SH-SY5Y (cell line): ENCODE results near the gene GPRIN3.

Experiments used
- GATA2 ChIP-seq: IDR thresholded peaks from 2 replicates; pipeline ENCODE4 v1.6.1; 2011; ENCODE audit warnings: mild to moderate bottlenecking, low read depth, low read length
- GATA3 ChIP-seq: IDR thresholded peaks from 2 replicates; pipeline ENCODE4 v1.6.1; 2011; ENCODE audit warnings: low read depth, mild to moderate bottlenecking, low read length, moderate library complexity

DNA sequence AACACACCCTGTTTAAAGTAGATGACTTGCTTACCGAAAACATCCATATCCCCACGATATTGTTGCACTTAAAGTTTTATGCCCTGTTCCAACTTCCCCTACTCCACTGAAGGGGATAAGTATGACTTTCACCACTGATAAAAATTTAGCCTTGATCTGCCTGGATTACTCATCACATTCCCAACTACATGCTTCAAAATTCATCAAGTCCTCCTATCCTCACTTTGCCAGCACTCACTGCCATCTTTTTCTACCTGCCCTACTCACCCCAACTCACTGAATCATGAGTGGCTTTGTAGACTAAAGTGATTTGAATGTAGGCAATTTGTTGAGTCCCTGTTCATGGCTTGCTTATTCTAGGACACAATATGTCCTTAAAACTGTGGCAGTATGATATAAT is 12.2 kb upstream of the GPRIN3 start:
- TF ChIP-seq GATA2 (no peak), GATA3 (no peak)
